HG03432 (cell line): ENCODE results near the gene ZSCAN20.

ENCODE experiments used
- ATAC-seq: cut with Tn5 transposase; IDR thresholded peaks from one replicate; pipeline ENCODE4 v1.9.1; 2021; ENCODE audit warnings: mild to moderate bottlenecking, moderate library complexity; ENCODE audit not compliant: unreplicated experiment

The ZSCAN20 gene

DNA sequence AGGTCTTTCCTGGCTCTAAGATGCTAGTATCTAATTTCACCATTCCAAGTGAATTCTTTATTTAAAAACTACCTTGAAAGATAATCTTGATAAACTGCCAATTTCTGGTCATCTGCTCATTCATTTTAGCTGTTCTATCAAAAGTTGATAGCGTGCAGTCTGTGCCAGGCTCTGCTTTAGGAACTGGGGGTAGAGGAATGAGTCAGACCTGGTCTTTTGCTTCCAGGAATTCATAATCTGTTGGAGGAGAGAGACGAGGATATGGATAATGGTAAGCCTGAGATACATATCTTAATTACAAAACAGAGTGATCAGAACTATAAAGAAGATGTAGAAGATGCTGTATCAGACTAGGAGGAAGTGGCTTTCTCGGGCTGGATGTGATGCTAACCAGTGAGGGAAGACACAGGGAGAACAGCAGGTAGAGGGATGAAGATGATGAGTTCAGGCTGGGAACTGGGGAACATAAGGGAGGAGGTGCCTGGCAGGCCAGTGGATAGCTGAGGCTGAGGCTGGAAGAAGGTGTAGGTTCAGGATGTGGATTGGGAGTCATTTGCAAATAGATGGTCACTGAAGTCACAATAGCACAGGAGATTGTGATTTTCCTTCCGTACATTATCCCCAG, 29.3 kb upstream of the ZSCAN20 start:
- no peak for ATAC-seq

DNA sequence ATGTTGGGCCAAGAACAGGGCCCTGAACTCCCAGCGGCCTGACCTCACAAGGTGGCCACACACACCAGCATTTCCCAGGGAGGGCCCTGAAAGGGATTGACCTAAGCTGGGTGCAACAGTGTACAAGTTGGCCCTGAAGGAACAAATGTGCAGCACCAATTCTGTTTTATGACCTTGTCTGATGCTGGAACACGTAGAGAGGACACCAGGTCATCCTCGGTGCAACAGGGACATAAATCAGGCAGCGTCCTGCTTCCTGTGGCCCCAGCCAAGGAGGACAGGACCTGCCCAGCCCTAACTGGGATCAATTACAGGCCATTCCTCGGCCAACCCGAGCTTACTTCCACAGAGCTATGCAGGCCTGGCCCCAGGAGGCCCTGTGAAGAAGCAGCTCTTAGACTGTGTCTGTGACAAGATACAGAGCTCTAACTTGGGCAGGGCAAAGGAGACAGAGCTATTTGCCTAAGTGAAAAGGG, 28.7 kb upstream of the ZSCAN20 start:
- ATAC-seq, result no peak

DNA sequence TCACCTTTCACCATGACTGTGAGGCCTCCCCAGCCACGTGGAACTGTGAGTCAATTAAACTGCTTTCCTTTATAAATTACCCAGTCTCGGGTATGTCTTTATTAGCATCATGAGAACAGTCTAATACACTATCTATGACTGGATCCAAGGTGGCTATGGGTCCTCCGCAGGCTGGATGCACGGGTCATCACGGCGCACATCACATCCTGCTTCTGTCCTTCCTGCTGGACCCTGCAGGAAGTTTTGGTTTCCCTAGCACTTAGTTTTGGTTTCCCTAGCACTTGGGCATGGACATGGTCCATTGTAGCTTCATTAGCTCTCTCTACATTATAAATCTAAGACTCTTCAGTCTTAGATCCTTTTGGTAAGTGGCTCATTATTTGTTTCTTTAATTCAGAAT, 27.3 kb upstream of the ZSCAN20 start:
- ATAC-seq, result no peak

DNA sequence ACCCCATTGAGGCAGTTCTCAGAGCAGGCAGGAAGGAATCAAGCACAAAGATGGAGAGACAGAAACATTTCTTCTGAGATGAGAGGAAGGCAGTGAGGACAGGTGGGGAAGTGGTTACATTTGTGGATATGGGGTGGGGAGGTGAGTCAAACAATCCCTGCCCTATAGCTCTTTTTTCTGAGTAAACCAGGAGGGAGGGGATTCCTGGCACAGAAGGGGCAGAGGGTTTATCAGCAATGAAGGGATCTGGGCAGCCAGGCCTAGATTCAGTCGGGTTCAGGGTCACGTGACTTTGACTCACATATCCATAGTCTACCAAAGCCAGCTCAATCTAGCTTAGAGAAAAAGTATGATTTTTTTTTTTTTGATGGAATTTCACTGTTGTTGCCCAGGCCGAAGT, 25.9 kb upstream of the ZSCAN20 start:
- ATAC-seq, result no peak

DNA sequence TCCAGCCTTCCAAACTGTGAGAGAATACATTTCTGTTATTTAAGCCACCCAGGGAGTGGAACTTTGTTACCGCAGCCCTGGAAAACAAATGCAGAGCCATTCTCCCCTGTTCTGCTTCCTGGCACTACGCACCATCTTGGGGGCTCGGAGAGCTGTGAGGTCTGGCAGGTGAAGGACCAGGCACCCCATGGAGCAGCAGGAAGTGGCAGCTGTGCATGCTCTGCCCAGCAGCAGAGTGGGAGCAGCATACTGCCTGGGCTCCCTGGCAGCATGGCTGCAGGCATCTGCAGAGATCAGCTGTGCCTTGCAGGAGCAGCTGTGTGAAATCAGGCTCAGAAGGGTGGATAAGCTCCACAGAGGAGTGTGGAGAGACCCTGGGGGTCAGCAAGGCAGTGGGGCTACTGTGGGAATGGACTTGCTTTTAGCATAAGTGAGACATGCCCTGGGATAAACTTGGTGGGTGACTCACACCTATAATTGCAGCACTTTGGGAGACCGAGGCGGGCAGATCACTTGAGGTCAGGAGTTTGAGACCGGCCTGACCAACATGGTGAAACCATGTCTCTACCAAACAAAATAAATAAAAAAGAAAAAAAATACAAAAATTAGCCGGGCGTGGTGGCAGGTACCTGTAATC, 17.7 kb upstream of the ZSCAN20 start:
- ATAC-seq, result no peak

DNA sequence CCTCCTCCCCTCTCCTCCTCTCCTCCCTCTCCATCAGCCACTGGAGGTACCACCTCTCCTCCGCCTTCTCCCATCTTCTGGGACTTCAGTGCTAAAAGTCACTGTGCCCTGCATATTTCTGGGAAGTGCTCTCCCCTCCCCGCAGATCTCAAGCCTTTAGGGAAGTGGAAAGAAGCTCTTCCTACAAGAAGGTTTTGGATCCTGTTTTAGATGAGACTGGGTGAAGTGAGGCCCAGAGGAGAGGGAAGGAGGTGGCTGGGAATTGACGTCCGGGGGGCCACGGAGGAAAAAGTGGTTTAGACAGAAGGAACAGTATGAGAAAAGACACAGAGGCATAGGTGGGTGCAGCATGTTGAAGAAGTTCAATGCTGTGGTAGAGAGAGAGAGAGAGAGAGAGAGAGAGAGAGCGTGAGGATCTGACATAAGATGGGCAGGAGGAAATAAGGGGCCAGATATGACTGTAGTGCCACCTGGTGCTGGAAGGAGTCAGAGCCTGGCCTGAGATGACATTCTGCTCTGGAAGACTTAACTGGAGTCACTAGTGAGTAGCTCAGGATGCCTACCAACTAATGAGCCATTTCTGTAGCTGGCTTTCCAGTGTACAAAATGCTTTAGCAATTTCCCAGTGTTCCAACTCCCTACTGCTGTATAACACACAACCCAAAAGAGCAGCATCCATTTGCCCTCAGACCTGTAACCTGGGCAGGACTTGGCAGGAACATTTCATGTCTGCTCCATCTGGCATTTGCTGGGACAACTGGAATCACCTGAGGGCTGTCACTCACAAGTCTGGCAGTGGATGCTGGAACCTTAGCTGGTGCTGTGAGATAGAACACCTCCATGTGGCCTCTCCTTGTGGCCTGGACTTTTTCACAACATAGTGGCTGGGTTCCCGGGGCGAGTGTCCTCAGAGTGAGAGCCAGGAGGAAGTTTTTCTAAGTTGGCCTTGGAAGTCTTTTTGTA, 16.6 kb upstream of the ZSCAN20 start:
- peak; percentile 63 for ATAC-seq

DNA sequence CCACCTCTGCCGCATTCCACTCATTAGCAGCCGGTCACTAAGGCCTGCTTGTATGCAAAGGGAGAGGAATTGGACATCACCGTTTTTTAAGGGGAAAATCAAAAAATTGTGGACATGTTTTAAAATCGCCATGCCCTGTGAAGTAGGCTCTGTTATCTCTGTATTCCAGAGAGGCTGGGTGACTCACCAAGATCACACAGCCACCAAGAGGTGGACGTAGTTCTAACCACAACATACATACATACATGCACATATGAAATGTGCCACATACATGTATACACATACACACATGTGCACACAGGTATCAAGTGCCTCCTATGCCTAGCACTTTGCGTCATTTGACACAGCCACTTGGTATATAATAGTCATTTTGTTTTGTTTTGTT, 16.0 kb upstream of the ZSCAN20 start:
- ATAC-seq, result no peak

DNA sequence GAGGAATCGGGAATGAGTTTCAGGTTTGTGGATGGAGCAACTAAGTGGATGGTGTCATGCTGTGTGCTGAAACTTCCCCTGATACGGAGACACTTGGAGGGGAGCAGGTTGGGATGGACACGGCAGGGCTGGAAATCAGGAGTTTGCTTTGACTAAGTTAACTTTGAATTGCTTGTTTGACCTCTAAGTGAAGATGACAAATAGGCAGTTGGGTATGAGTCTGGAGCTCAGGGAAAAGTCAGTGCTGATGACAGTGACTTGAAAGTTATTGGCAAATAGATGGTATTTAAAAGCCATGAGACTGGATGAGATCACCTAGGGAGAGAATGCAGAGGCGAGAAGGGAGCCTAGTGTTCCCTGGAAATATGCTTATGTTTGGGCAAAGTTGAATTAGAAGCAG, 12.8 kb upstream of the ZSCAN20 start:
- no peak for ATAC-seq

DNA sequence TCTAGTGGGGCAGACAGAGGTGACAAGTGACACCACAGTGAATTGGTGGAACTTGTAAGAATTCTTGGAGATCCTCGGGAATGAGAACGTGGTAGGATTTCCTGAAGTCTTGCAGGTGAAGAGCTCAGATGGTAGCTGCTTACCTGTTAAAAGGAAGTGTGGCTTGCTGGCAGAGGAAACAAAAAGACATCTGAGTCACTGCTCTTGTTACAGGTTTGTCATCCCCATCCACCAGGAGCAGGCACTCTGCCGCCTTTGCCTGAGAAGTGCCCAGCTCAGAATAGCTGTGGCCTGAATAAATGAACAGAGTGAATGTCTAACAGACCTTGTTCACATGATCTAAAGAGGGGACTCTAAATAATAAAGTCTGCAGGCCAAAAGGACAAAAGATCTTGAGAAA, 12.3 kb upstream of the ZSCAN20 start:
- no peak for ATAC-seq

DNA sequence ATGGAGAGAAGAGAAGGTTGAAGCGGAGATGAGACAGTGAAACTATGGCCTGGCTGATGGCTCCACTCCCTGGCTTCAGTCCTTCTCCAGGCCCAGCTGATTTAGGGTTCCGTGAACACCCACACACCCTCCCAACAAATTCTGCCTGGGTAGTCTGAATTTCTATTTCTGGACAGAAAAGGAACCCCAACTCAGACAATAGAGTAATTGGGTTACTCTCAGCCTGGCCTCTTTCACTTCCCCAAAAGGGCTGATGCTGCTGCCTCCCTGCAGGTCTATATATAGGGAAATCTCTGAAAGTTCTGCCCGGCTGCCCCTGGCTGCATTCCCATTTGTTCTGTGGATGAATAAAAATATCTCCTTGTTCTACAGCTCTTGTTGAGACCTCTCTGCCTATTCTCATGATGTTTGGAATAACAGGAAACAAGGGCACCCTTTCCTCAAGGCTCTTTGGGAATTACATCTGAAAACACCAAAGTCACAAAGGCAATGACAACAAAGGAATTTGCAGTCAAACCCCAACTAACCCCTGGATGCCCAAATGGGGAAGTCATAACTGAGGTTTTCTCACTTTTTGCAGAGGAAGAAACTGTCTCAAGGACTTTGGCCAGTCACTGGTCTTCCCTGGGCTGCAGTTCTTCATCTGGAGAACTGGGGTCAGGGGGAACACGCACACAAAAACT, 11.4 kb upstream of the ZSCAN20 start:
- ATAC-seq, result peak; percentile 74

DNA sequence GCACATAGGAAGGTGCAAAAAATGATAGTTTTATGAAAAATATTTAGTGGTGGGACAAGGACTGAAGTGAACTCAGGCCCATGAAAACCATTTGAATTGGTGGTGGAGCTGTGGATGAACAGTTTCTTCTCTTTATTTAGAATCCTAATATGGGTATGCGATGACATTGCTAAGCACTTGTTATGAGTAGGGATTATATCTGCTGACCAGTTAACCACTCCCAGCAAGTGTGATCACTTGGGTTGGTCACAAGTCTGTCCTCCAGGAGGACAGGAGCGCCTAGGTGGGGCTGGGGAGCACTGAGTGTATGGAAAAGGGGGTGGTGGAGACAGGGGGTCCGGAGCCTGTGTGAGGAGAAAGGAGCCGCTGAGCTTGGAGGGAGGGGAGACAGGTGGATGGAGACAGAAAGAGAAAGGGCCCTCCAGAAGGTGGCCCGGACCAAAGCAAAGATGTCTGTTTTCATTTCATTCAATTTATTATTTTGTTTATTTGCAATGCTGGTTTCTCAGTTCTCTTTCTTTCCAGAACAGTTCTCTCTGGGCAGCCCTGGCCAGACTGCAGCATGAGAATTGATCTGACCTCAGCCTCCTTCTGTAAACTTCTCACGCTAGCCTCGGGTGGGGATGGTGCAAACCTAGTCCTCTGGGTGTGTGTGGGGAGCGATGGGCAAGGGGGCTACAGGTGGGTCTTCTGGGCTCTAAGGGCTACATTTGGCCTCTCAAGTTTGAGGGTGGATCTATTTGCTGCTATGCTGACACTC, 9.9 kb upstream of the ZSCAN20 start:
- ATAC-seq, result no peak

DNA sequence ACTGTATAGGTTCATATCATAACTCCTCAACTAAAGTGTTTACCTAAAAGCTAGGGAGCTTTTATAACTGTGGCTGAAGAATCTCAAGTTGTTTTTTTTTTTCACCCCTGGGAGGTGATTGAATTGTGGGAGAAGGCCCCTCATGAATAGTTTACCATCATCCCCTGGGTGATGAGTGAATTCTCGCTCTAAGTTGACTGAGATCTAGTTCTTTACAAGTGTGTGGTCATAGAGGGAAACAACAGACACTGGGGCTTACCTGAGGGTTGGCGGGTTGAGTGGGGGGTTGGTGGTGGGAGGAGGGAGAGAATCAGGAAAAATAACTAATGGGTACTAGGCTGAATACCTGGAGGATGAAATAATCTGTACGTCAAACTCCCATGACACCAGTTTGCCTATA, 7.9 kb upstream of the ZSCAN20 start:
- ATAC-seq, result no peak

DNA sequence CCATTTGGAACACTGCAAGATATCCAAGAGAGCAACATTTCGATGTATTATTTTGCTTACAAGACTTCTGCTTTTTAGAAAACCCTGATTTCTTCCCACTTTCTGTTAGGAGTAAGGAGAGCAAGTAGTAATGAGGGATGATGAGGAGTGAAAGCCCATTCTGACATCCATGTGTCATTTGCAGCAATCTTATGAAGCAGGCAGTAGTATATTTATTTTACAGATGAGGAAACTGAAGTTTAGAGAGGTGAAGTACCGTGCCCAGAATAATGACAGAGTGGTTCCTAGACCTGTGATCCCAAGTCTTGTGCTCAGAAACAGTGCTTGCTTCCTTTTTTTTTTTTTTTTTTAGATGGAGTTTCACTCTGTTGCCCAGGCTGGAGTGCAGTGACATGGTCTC, 7.1 kb upstream of the ZSCAN20 start:
- no peak for ATAC-seq

DNA sequence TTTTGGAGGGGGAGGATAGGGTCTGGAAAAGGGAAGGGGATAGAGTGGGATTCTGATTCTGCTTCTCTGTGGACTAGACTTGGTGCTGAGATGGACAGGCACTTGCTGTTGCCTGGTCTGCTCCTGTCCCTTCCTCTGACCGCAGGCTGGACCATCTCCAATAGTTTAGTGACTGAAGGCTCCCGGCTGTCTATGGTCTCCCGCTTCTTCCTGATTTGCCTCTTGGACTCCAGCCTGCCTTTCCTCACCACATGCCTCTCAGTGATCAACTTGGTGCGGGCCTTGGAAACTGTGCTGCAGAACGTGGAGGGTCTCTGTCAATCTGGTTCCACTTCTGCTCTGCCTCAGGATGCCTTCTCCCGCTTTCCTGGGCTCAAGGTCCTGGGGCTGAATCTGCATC, 6.3 kb upstream of the ZSCAN20 start:
- ATAC-seq, result no peak

DNA sequence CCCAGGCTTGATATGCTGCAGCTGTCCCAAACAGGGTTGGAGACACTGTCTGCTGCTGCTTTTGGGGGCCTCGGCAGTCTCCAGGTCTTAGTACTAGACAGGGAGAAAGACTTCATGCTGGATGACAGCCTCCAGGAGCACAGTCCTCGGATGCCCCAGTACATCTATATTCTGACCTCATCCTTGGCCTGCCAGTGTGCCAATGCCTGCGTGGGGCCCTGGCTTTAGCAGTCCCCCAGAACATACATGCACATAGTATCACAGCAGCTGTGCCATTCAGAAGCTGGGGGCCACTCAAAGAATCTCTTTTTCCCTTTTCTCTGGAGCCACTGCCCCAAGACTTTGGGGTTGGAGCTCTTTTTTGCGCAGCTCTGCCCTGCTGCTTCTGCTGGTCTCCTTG, 4.4 kb upstream of the ZSCAN20 start:
- no peak for ATAC-seq

DNA sequence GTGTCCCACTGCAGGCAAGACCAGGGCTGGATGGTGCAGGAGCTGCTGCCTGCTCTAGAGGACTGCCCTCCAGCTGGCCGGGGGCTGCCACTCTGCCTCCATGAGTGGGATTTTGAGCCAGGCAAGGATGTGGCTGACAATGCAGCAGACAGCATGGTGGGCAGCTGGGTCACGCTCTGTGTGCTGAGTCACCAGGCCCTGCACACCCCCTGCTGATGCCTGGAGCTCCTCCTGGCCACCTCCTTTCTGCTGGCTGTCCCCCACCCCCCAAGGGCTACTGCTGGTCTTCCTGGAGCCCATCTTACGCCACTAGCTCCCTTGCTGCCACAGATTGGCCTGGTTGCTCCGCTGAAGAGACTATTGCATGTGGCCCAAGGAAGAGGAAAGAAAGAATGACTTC, 3.9 kb upstream of the ZSCAN20 start:
- ATAC-seq, result no peak

DNA sequence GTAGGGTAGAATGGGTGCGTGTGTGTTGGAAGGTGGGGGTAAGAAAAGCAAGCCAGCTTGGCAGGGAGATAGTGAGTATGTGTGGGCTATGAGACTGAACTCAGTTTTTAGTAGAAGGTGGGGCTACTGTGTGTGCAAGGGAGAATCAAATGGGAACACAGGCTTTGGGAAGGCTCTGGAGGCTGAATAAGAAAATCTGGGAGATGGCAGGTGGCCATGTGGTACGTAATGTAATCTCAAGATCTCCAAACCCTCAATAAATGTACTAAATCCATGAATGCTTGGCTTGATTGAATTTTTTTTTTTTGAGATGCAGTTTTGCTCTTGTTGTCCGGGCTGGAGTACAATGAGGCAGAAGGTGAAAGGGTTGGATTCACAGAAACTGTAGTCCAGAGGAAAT, 3.5 kb upstream of the ZSCAN20 start:
- ATAC-seq, result no peak

DNA sequence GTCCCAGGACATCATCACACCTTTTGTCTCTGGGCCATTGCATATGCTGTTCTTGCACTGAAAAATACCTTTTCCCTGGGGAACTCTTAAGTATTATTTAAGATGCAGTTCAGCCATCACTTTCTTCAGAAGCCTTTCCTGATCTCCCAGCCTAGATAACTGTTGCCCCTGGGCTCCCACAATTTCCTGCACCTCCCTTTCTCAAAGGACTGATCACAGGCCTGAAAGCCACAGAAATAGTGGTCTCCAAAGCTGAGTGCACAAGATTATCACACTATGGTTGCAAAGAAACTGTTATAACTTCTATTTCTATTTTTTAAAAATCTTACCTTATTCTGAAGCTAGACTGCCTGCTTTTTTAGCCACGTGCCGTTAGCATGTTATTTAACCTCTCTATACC, 2.8 kb upstream of the ZSCAN20 start:
- no peak for ATAC-seq

DNA sequence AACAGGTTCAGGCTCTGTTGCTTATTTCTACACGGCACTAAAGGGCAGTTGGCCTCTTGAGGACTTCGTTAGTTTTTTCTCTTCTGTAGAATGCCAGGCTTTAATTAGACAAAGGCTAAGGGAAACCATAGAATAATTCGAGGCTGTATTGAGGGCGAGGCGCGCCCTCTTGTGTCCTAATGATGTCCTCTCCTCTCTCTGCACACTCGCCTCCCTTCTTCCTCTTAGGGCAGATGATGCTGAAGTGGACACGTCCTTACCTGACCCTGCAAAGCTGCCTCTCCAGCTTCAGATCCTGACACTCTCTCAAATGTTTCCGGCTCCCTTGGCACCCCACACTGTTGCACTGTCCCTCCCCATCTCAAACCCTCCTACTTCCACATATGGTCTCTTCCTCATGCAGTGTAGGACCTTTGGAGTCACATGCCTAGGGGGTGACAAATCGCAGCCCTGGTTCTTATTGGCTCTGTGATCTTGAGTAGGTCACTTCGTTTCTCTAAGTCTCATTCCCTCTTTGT, 1.9 kb upstream of the ZSCAN20 start:
- ATAC-seq, result peak; percentile 42

DNA sequence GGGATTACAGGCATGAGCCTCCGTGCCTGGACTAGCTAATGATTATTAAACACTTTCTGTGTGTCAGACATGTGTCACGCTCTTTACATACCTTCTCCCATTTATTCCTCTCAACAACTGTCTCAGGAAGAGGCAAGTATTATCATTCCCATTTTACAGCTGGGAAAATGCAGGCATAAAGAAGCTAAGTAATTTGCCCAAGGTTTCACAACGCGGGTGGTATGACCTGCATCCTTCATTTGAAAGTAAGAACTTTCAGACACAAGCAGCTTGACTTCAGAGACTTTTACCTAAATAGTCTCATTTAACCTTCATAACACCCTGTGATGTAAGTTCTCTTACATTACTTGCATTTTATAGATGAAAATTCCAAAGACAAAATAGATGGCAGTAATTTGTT, 1.0 kb upstream of the ZSCAN20 start:
- no peak for ATAC-seq
